ENCODE data around the gene CELF4.

The CELF4 gene

GRCh38 chr18:37405772-37406171 lies 159.8 kb downstream of the CELF4 start:
- H3K36me3 ChIP-seq (ENCODE audit: control insufficient read depth, insufficient read depth, low read length), result no peaks in the 10 kb centered on the region
- DNase-seq (ENCODE audit: extremely low read depth, insufficient read length), result no peak
- no peaks in the 10 kb centered on the region for H3K27me3 ChIP-seq (replicated peaks; ENCODE audit: control insufficient read depth, insufficient read depth, low read length)
- no peak overlapping the region for H3K4me3 ChIP-seq (replicated peaks; ENCODE audit: low read depth, low read length)
- no peak for TF ChIP-seq CTCF (IDR thresholded peaks at IDR 0.05; ENCODE audit: insufficient read depth, low read length, poor library complexity, severe bottlenecking)

- no peaks in the 10 kb centered on the region for H3K27me3 ChIP-seq (replicated peaks; ENCODE audit: control insufficient read depth, insufficient read depth, low read length)
- H3K4me3 ChIP-seq (replicated peaks; ENCODE audit: low read depth, low read length), result no peak overlapping the region
- no peaks in the 10 kb centered on the region for H3K36me3 ChIP-seq (ENCODE audit: control insufficient read depth, insufficient read depth, low read length)
- TF ChIP-seq CTCF (IDR thresholded peaks at IDR 0.05; ENCODE audit: insufficient read depth, low read length, poor library complexity, severe bottlenecking), result no peak
- DNase-seq (ENCODE audit: extremely low read depth, insufficient read length), result no peak
Observed at GRCh38 chr18:37405229-37405628, 160.4 kb downstream of the CELF4 start.

- no peak overlapping the region for H3K4me3 ChIP-seq (replicated peaks; ENCODE audit: low read depth, low read length)
- no peaks in the 10 kb centered on the region for H3K36me3 ChIP-seq (ENCODE audit: control insufficient read depth, insufficient read depth, low read length)
- no peaks in the 10 kb centered on the region for H3K27me3 ChIP-seq (replicated peaks; ENCODE audit: control insufficient read depth, insufficient read depth, low read length)
- no peak for TF ChIP-seq CTCF (IDR thresholded peaks at IDR 0.05; ENCODE audit: insufficient read depth, low read length, poor library complexity, severe bottlenecking)
- DNase-seq (ENCODE audit: extremely low read depth, insufficient read length), result no peak
Observed at GRCh38 chr18:37403788-37404187, 161.8 kb downstream of the CELF4 start.

- H3K4me3 ChIP-seq (replicated peaks; ENCODE audit: low read depth, low read length), result no peak overlapping the region
- H3K36me3 ChIP-seq (ENCODE audit: control insufficient read depth, insufficient read depth, low read length), result no peaks in the 10 kb centered on the region
- no peak for DNase-seq (ENCODE audit: extremely low read depth, insufficient read length)
- no peaks in the 10 kb centered on the region for H3K27me3 ChIP-seq (replicated peaks; ENCODE audit: control insufficient read depth, insufficient read depth, low read length)
- no peak for TF ChIP-seq CTCF (IDR thresholded peaks at IDR 0.05; ENCODE audit: insufficient read depth, low read length, poor library complexity, severe bottlenecking)
Observed at GRCh38 chr18:37403100-37403781, 162.4 kb downstream of the CELF4 start.

- H3K36me3 ChIP-seq (ENCODE audit: control insufficient read depth, insufficient read depth, low read length), result no peaks in the 10 kb centered on the region
- no peak for DNase-seq (ENCODE audit: extremely low read depth, insufficient read length)
- H3K27me3 ChIP-seq (replicated peaks; ENCODE audit: control insufficient read depth, insufficient read depth, low read length), result no peaks in the 10 kb centered on the region
- no peak overlapping the region for H3K4me3 ChIP-seq (replicated peaks; ENCODE audit: low read depth, low read length)
- TF ChIP-seq CTCF (IDR thresholded peaks at IDR 0.05; ENCODE audit: insufficient read depth, low read length, poor library complexity, severe bottlenecking), result no peak
Observed at GRCh38 chr18:37402735-37403099, 162.9 kb downstream of the CELF4 start.

GRCh38 chr18:37400802-37401201 lies 164.8 kb downstream of the CELF4 start:
- H3K27me3 ChIP-seq (replicated peaks; ENCODE audit: control insufficient read depth, insufficient read depth, low read length), result no peaks in the 10 kb centered on the region; the same call in 1 of the 2 replicates
- DNase-seq (ENCODE audit: extremely low read depth, insufficient read length), result no peak
- no peaks in the 10 kb centered on the region for H3K36me3 ChIP-seq (ENCODE audit: control insufficient read depth, insufficient read depth, low read length)
- H3K4me3 ChIP-seq (replicated peaks; ENCODE audit: low read depth, low read length), result no peak overlapping the region
- TF ChIP-seq CTCF (IDR thresholded peaks at IDR 0.05; ENCODE audit: insufficient read depth, low read length, poor library complexity, severe bottlenecking), result no peak

Data from GM06990 (cell line).